Loucy (cell line): ENCODE results near the gene KLHL6.

Source experiments
- H2AFZ ChIP-seq: fragments of 200-600 bp; sonication (generic); 2 replicates; pipeline ENCODE4 v1.6.0; 2016; ENCODE audit warnings: antibody characterized with exemption, mild to moderate bottlenecking, low read length, moderate library complexity
- H3F3A ChIP-seq: fragments of 200-600 bp; 2 replicates; pipeline ENCODE4 v1.6.0; 2016; ENCODE audit warnings: antibody characterized with exemption, low read depth, mild to moderate bottlenecking
- H3K27me3 ChIP-seq: fragments of 200-600 bp; sonication (generic); 2 replicates; pipeline ENCODE4 v1.6.1; 2014; ENCODE audit warnings: low read length, mild to moderate bottlenecking; ENCODE audit not compliant: insufficient read depth, poor library complexity, severe bottlenecking
- H3K36me3 ChIP-seq: fragments of 200-600 bp; sonication (generic); 2 replicates; pipeline ENCODE4 v1.6.1; 2016; ENCODE audit warnings: low read length; ENCODE audit not compliant: insufficient read depth
- H3K4me1 ChIP-seq: fragments of 200-600 bp; sonication (generic); 2 replicates; pipeline ENCODE4 v1.5.1; 2014; ENCODE audit warnings: low read length, mild to moderate bottlenecking; ENCODE audit not compliant: insufficient read depth, poor library complexity, severe bottlenecking
- H3K4me2 ChIP-seq: fragments of 200-600 bp; sonication (generic); 2 replicates; pipeline ENCODE4 v1.6.0; 2014; ENCODE audit warnings: antibody characterized with exemption, low read length, low read depth, mild to moderate bottlenecking; ENCODE audit not compliant: poor library complexity, severe bottlenecking
- H3K4me3 ChIP-seq: fragments of 200-600 bp; sonication (generic); 2 replicates; pipeline ENCODE4 v1.5.1; 2014; ENCODE audit warnings: low read length, mild to moderate bottlenecking, mixed read lengths; ENCODE audit not compliant: poor library complexity, severe bottlenecking
- H3K79me2 ChIP-seq: fragments of 200-600 bp; sonication (generic); 2 replicates; pipeline ENCODE4 v1.6.1; 2014; ENCODE audit warnings: low read length; ENCODE audit not compliant: insufficient read depth
- H3K9ac ChIP-seq: fragments of 200-600 bp; sonication (generic); 2 replicates; pipeline ENCODE4 v1.6.0; 2014; ENCODE audit warnings: mild to moderate bottlenecking, low read depth, low read length, moderate library complexity; ENCODE audit not compliant: poor library complexity, severe bottlenecking
- H3K9me2 ChIP-seq: fragments of 200-600 bp; sonication (generic); replicated peaks from 2 replicates; pipeline ENCODE4 v1.6.1; 2016; ENCODE audit warnings: low read depth, low read length, mixed read lengths
- H3K9me3 ChIP-seq: fragments of 200-600 bp; sonication (generic); 2 replicates; pipeline ENCODE4 v1.6.1; 2014; ENCODE audit warnings: mild to moderate bottlenecking, antibody characterized with exemption, low read length, low read depth; ENCODE audit not compliant: insufficient read depth
- H4K20me1 ChIP-seq: fragments of 200-600 bp; sonication (generic); 2 replicates; pipeline ENCODE4 v1.6.0; 2014; ENCODE audit warnings: antibody characterized with exemption, low read length, mild to moderate bottlenecking; ENCODE audit not compliant: insufficient read depth, poor library complexity, severe bottlenecking
- EZH2phosphoT487 ChIP-seq: fragments of 200-600 bp; IDR thresholded peaks from 2 replicates; pipeline ENCODE4 v1.6.1; 2018; ENCODE audit warnings: antibody characterized with exemption, mild to moderate bottlenecking, moderate library complexity, borderline replicate concordance
- TF ChIP-seq, protein P1 (sequence below): fragments of 200-600 bp; sonication (generic); conservative IDR thresholded peaks from 2 replicates; pipeline ENCODE4 v1.5.1; 2014; ENCODE audit warnings: mild to moderate bottlenecking, antibody characterized with exemption, low read length

KLHL6 gene

DNA sequence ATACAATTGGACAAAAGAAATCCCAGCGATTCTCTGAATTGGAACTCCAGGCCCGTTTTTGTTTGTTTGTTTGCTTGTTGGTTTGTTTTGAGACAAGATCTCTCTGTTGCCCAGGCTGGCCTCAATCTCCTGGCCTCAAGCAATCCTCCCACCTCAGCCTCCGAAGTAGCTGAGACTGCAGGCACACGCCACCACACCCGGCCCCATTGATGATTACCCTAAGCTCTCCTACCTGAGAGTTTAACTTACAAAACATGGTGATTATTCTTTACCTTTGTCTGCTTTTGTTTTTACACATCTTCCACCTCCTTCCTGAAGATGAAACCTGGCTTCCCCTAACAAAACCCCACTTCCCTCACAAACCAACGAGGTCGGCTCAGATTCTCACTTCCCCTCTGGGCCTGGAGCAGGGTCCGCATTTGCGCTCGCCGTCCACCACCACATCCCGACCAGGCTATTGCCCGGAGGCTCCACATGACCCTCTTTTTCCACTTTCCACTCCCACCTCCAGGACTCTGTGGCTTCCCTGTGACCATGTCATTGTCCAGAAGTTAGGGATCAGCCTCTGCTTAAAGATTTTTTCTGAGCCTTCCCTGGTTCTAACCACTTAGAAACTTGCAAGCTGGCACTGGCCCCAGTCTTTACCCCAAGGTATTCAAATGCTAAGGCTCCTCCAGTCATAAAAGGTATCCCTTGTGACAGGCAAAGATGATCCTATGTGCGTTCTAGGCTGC, 14.8 kb downstream of the KLHL6 start:
- no peaks in the 10 kb centered on the region for H3K27me3 ChIP-seq
- H2AFZ ChIP-seq = no peak overlapping the region
- peaks cover 99% of the 10 kb centered on the region for H3K79me2 ChIP-seq
- TF ChIP-seq EZH2phosphoT487 = no peak
- TF ChIP-seq, protein P1, sequence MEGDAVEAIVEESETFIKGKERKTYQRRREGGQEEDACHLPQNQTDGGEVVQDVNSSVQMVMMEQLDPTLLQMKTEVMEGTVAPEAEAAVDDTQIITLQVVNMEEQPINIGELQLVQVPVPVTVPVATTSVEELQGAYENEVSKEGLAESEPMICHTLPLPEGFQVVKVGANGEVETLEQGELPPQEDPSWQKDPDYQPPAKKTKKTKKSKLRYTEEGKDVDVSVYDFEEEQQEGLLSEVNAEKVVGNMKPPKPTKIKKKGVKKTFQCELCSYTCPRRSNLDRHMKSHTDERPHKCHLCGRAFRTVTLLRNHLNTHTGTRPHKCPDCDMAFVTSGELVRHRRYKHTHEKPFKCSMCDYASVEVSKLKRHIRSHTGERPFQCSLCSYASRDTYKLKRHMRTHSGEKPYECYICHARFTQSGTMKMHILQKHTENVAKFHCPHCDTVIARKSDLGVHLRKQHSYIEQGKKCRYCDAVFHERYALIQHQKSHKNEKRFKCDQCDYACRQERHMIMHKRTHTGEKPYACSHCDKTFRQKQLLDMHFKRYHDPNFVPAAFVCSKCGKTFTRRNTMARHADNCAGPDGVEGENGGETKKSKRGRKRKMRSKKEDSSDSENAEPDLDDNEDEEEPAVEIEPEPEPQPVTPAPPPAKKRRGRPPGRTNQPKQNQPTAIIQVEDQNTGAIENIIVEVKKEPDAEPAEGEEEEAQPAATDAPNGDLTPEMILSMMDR = no peak
- H3F3A ChIP-seq = no peaks in the 10 kb centered on the region
- H3K9ac ChIP-seq = no peak overlapping the region
- no peaks in the 10 kb centered on the region; the same call in 1 of the 2 replicates for H3K36me3 ChIP-seq
- H3K9me2 ChIP-seq = no peaks in the 10 kb centered on the region
- H3K9me3 ChIP-seq = no peaks in the 10 kb centered on the region
- H3K4me1 ChIP-seq = peaks cover 54% of the 10 kb centered on the region
- no peak overlapping the region for H3K4me3 ChIP-seq
- peaks cover 72% of the 10 kb centered on the region for H4K20me1 ChIP-seq
- no peak overlapping the region for H3K4me2 ChIP-seq

DNA sequence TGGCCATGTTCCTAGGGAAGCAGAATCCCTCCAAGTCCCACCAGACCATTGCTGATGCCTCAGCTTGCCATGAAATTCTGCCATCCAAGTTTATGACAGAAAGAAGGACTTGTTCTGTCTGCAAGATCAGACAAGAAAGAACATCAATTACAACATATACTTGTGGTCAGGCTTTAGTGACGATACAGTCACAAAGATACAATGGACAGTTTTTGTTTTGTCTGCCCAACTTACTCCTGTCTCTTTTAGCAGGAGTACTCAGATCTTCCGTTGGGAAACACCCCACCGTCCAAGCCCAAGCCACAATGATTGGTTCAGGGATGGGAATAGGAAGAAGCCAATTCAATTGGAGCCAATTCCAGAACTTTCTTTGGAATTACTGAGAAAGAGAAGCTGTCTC, 15.7 kb downstream of the KLHL6 start:
- peaks cover 67% of the 10 kb centered on the region for H4K20me1 ChIP-seq
- no peaks in the 10 kb centered on the region for H3F3A ChIP-seq
- peaks cover 99% of the 10 kb centered on the region for H3K79me2 ChIP-seq
- H3K27me3 ChIP-seq = no peaks in the 10 kb centered on the region
- peaks cover 46% of the 10 kb centered on the region for H3K4me1 ChIP-seq
- no peak for TF ChIP-seq EZH2phosphoT487
- TF ChIP-seq, protein P1 = no peak
- H3K4me3 ChIP-seq = no peak overlapping the region
- no peak overlapping the region for H2AFZ ChIP-seq
- H3K4me2 ChIP-seq = peak overlapping the region; percentile 0
- no peaks in the 10 kb centered on the region for H3K9me2 ChIP-seq
- no peak overlapping the region for H3K9ac ChIP-seq
- H3K9me3 ChIP-seq = no peaks in the 10 kb centered on the region
- no peaks in the 10 kb centered on the region; the same call in 1 of the 2 replicates for H3K36me3 ChIP-seq

DNA sequence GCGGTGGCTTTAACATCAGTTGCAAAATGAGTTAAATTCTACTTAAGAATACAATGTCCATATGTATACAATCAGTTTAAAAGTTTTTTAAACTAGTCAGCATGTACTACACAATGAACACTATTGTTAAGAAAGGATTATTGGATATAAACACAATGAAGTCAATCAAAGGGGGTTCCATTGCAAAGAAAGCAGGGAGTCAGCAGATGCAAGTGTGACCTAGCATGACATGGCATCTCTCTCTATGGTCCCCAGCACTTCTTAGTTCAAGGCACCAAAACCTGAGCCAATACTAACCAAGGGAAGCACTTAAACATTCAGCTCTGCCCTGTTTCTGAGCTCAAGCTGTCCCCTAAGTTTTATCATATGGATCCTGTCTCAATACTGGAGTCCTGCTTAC, 17.0 kb downstream of the KLHL6 start:
- peaks cover 38% of the 10 kb centered on the region for H3K4me1 ChIP-seq
- no peak for TF ChIP-seq EZH2phosphoT487
- H3K9me2 ChIP-seq = no peaks in the 10 kb centered on the region
- H3K9me3 ChIP-seq = no peaks in the 10 kb centered on the region
- peak overlapping the region; percentile 4 for H3K4me2 ChIP-seq
- H4K20me1 ChIP-seq = peaks cover 61% of the 10 kb centered on the region
- H2AFZ ChIP-seq = no peak overlapping the region
- no peaks in the 10 kb centered on the region for H3K27me3 ChIP-seq
- peaks cover 96% of the 10 kb centered on the region for H3K79me2 ChIP-seq
- no peaks in the 10 kb centered on the region; the same call in 1 of the 2 replicates for H3K36me3 ChIP-seq
- H3F3A ChIP-seq = no peaks in the 10 kb centered on the region
- no peak overlapping the region for H3K4me3 ChIP-seq
- no peak overlapping the region for H3K9ac ChIP-seq

DNA sequence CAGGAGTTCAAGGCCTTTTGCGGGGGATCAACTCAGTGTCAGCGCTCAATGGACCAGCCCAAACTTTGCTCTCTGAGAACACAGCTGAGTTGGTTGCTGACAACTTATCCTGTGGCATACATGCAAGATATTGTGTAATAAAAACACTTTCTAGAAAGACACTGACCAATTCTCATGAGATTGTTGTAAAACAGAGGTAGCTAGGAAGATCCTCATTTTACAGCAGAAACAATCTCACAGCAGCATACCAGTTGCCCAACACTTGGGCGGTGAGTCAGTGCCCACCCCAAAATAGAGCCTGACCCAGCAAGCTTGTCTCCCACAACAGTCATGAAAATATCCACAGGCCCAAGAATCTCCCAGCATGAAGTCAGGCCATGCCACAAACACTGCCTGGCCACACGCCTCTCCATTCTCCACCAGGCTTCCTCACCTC, 18.2 kb downstream of the KLHL6 start:
- Histone ChIP-seq H3K9ac (no peak overlapping the region), H3K4me3 (no peak overlapping the region), H4K20me1 (peaks cover 53% of the 10 kb centered on the region), H3K9me3 (no peaks in the 10 kb centered on the region), H3K4me1 (peaks cover 33% of the 10 kb centered on the region), H3F3A (no peaks in the 10 kb centered on the region), H3K27me3 (no peaks in the 10 kb centered on the region), H3K79me2 (peaks cover 96% of the 10 kb centered on the region), H2AFZ (no peak overlapping the region), H3K36me3 (peaks cover 3% of the 10 kb centered on the region; the same call in 1 of the 2 replicates), H3K4me2 (no peak overlapping the region), H3K9me2 (no peaks in the 10 kb centered on the region)
- TF ChIP-seq, protein P1 = no peak
- TF ChIP-seq EZH2phosphoT487 = no peak
